Calu3 (cell line): ENCODE results near the gene ALDH1A2. TPM values are rescaled to one million over a fixed set of nuclear protein-coding genes. Genes with fewer than 3 reads are reported as not detected.
"Not testable (repeated sequence)": the region's sequence is repeated elsewhere in the genome, so short reads cannot be mapped to it uniquely, and the experiment has no call there.

Experiments used
- BruUV-seq: library from RNA; stranded (reverse); fragments of 400-500 nt; replicated peaks from 2 replicates; lab custom pipeline; 2021; lab: Mats Ljungman, UMichigan
- CTCF ChIA-PET: fragments of 300-600 bp; sonication (Branson Sonifier 250); formaldehyde crosslinking; loops from one replicate; lab custom pipeline; 2022; ENCODE audit warnings: antibody characterized with exemption; lab: Charles Lee
- DNase-seq: peaks from one replicate; pipeline ENCODE4 v3.0.0; 2022
- H3K27ac Mint-ChIP-seq: one replicate; pipeline ENCODE4 v1.8.0; 2022; ENCODE audit warnings: mixed read lengths; ENCODE audit not compliant: unreplicated experiment
- H3K27me3 Mint-ChIP-seq: one replicate; pipeline ENCODE4 v1.8.0; 2022; ENCODE audit warnings: mixed read lengths; ENCODE audit not compliant: unreplicated experiment
- H3K36me3 Mint-ChIP-seq: one replicate; pipeline ENCODE4 v1.8.0; 2022; ENCODE audit warnings: mild to moderate bottlenecking, moderate library complexity, mixed read lengths; ENCODE audit not compliant: insufficient read depth, unreplicated experiment
- H3K4me1 Mint-ChIP-seq: one replicate; pipeline ENCODE4 v1.8.0; 2022; ENCODE audit warnings: mild to moderate bottlenecking, low read depth, mixed read lengths; ENCODE audit not compliant: unreplicated experiment
- H3K4me3 Mint-ChIP-seq: one replicate; pipeline ENCODE4 v1.8.0; 2022; ENCODE audit warnings: mild to moderate bottlenecking, low read depth, moderate library complexity, mixed read lengths; ENCODE audit not compliant: unreplicated experiment
- H3K9me3 Mint-ChIP-seq: one replicate; pipeline ENCODE4 v1.8.0; 2022; ENCODE audit warnings: low read depth, mixed read lengths; ENCODE audit not compliant: unreplicated experiment
- CTCF ChIP-seq: fragments of 200-600 bp; IDR thresholded peaks from one replicate; pipeline ENCODE4 v1.8.0; 2022; ENCODE audit warnings: antibody characterized with exemption; ENCODE audit not compliant: unreplicated experiment
- intact Hi-C: fragments of 100-400 bp; cut with micrococcal nuclease; formaldehyde crosslinking; loops from one replicate; pipeline ENCODE4 v1.10.0; 2022; ENCODE audit not compliant: unreplicated experiment
- total RNA-seq: library from RNA; stranded (reverse); gene quantifications from 2 replicates; pipeline ENCODE4 v1.2.3, GENCODE V29; 2022

Gene ALDH1A2
- total RNA-seq, 1 experiment from 2014 or later = 219 TPM

GRCh38 chr15:58039079-58040035, 26.2 kb downstream of the ALDH1A2 start:
- H3K27ac Mint-ChIP-seq = peak overlapping the region; percentile 78
- intact Hi-C loops = loop anchor here (2.0 to 5.0 kb wide), 2 partner anchors 25 to 37 kb away; partner anchors contain the start of gene ALDH1A2
- CTCF ChIA-PET = interaction anchor here (0.6 to 2.5 kb wide), 8 partner anchors 10 to 288 kb away, joined by 3 to 10 read pairs (median 4); partner anchors contain the start of gene ALDH1A2
- no peaks in the 10 kb centered on the region for H3K9me3 Mint-ChIP-seq
- peak overlapping the region; percentile 52 for H3K4me3 Mint-ChIP-seq
- DNase-seq = no peak
- BruUV-seq = no TSS peak
- H3K4me1 Mint-ChIP-seq = peaks cover 82% of the 10 kb centered on the region
- H3K27me3 Mint-ChIP-seq = no peaks in the 10 kb centered on the region
- TF ChIP-seq CTCF = no peak
- peaks cover 10% of the 10 kb centered on the region for H3K36me3 Mint-ChIP-seq

- H3K27me3 Mint-ChIP-seq = no peaks in the 10 kb centered on the region
- peak overlapping the region; percentile 52 for H3K4me3 Mint-ChIP-seq
- peaks cover 75% of the 10 kb centered on the region for H3K4me1 Mint-ChIP-seq
- intact Hi-C loops = no loop called here
- H3K9me3 Mint-ChIP-seq = no peaks in the 10 kb centered on the region
- DNase-seq = peak; percentile 51
- peaks cover 10% of the 10 kb centered on the region for H3K36me3 Mint-ChIP-seq
- CTCF ChIA-PET = interaction anchor here (0.9 to 2.5 kb wide), 5 partner anchors 9 to 287 kb away, joined by 3 to 10 read pairs (median 4); partner anchors contain the start of gene ALDH1A2
- no peak for TF ChIP-seq CTCF
- peak overlapping the region; percentile 78 for H3K27ac Mint-ChIP-seq
- no TSS peak for BruUV-seq
Observed at GRCh38 chr15:58038426-58039078, 27.0 kb downstream of the ALDH1A2 start.

GRCh38 chr15:58037723-58038301, 27.7 kb downstream of the ALDH1A2 start:
- DNase-seq = no peak
- CTCF ChIA-PET = interaction anchor here (0.9 to 1.3 kb wide), 3 partner anchors 8 to 287 kb away, joined by 3 to 4 read pairs (median 4); partner anchors contain the start of gene ALDH1A2
- H3K27ac Mint-ChIP-seq = peak overlapping the region; percentile 78
- H3K36me3 Mint-ChIP-seq = peaks cover 10% of the 10 kb centered on the region
- peaks cover 68% of the 10 kb centered on the region for H3K4me1 Mint-ChIP-seq
- TF ChIP-seq CTCF = no peak
- no peaks in the 10 kb centered on the region for H3K27me3 Mint-ChIP-seq
- H3K9me3 Mint-ChIP-seq = no peaks in the 10 kb centered on the region
- no TSS peak for BruUV-seq
- peak overlapping the region; percentile 52 for H3K4me3 Mint-ChIP-seq
- intact Hi-C loops = no loop called here

- Mint-ChIP-seq H3K9me3 (no peaks in the 10 kb centered on the region), H3K27ac (peak overlapping the region; percentile 74), H3K27me3 (no peaks in the 10 kb centered on the region), H3K36me3 (peaks cover 10% of the 10 kb centered on the region), H3K4me1 (peaks cover 55% of the 10 kb centered on the region), H3K4me3 (peak overlapping the region; percentile 19)
- no TSS peak for BruUV-seq
- CTCF ChIA-PET = interaction anchor here (0.6 kb wide), 1 partner anchor 756 kb away, joined by 3 read pairs; no protein-coding TSS in a partner anchor
- DNase-seq = no peak
- intact Hi-C loops = no loop called here
- TF ChIP-seq CTCF = no peak
Observed at GRCh38 chr15:58036579-58036978, 28.9 kb downstream of the ALDH1A2 start.

GRCh38 chr15:58028392-58028791, 37.1 kb downstream of the ALDH1A2 start:
- H3K27ac Mint-ChIP-seq, DNase-seq, intact Hi-C loops, H3K27me3 Mint-ChIP-seq, H3K4me1 Mint-ChIP-seq, H3K4me3 Mint-ChIP-seq, CTCF ChIA-PET, BruUV-seq: not testable (repeated sequence)
- Mint-ChIP-seq H3K36me3 (peaks cover 16% of the 10 kb centered on the region), H3K9me3 (peaks cover 13% of the 10 kb centered on the region)
